ENCODE data around the gene CAMTA1.

The CAMTA1 gene

DNA sequence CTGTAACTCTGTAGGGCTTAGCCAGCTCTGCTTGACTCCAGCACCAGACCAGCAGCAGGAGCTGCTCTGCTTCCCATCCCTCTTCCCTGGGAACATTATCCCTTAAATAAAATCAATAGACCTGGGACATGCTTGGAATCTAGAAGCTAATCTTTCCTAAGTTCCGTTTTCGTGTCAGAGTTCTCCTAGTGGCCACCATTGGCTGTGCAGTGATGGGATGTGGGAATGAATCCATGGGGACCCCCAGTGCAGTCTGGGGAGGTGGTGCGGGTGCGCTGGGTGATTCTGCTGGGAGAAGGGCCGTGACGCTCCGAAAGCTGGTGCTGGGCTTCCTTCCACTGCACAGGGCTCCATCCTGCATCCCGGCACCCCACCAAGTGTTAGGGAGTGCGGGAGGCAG lies 202.7 kb downstream of the CAMTA1 start:
- no peak for DNase-seq

DNA sequence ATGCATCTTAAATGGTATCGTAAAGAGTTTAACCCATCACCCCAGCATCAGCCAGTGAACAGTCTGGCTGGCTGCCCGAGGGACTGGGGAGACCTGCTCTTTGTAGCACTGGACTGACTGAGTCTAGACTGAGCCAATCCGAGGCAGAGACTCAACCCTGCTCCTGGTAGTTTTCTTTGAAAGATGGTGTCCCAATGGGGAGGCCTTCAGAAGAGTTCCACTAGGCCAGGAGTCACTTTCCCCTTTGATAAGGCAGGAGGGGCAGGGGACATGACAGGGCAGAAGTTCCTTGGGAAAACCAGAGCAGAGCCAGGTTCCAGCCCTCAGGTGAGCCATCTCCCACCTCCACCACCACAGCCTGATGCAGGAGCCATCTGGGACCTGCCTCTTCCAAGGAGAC lies 203.5 kb downstream of the CAMTA1 start:
- no peak for DNase-seq

DNA sequence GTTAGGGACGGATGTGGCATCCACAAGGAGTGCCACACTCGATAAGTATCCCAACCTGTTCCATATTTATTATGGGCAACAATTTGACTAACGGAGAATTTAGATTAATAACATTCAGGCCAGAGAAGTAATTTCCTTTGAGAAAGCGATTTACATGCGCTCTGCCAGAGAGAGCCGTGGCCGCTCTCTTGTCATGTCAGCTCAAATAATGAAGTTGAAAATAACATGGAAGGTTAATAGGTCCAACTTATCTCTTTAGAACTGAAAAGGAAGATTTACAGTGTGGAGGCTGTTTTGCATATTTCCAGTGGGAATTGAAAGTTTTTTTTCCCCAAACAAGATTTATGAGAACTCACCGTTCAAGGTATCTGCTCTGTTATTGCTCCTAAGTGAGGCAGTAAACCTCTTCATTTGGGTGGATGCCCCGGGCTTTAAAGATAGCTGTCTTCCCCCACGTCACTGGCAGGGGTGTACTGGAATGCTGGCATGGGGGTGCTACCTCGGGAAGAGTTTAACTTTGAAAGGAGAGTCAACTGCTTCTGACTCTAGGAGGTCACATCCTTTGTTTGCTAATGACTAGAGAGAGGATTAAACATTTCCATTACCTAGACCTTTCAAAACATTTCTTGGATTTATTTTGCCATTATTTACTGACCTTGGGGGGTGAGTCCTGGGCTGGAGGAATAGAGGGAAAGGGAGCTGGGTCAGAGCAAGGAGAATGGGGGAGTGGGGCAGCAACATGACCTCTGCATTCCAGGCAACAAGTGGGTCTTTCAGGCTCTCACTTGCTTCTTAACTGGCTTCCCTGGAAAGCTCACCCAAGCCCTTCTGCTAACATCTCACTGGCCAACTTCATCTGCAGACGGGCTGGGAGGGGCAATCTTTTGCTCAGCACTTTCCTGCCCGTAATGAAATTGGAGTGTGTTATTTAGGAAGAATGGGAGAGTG lies 204.2 kb downstream of the CAMTA1 start:
- DNase-seq, result no peak

DNA sequence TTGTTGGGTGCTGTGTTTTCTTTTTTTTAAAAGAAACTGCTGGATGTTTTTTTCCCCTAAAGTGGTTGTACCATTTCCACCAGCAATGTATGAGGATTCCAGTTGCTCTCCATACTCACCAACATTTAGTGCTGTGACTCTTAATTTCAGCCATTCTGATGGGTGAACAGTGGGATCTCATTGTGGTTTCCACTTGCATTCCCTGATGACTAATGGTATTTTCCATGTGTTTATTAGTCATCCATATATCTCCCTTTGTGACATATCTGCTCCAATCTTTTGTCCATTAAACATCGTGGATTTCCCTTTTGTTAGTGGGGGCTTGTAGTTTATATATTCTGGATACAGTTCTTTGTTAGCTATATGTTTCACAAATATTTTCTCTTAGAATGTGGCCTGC lies 206.0 kb downstream of the CAMTA1 start:
- DNase-seq, result no peak

DNA sequence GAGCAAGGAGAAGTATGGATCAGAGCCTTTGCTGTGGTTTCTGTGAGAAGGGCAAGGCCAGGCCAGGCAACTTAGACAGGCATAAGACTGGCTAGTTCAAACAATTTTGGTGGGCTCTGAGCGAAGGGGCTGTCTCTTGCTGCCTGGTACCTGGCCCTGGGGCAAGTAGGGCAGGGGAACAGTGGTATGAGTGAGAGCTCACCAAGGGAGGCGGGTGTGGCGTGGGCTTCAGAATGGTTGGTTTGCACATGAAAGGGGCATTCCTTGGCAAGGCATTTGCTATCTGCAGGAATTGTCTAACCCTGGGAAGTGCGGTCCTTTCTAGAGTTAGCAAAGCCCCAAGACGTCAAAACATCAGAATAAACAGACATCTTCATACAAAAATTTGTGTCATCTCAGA lies 210.5 kb downstream of the CAMTA1 start:
- no peak for DNase-seq

DNA sequence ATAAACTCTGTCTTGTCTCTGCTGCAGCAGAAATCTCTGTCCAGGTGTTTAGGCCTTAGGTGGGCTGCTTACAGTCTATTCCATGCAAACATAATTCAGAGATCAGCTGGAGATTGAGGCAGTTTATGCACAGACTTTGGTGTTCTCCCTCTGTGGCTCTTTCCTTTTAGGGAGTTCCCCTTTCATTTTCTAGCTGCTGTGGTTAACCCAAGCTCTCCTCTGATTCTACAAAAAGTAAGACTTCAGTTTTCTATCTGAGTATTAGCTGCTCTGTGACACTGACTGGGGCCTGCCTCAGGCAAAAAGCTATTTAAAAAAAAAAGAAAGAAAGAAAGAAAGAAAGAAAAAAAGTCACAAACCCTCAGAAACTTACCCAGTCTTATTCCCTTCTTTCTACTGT lies 211.1 kb downstream of the CAMTA1 start:
- no peak for DNase-seq

DNA sequence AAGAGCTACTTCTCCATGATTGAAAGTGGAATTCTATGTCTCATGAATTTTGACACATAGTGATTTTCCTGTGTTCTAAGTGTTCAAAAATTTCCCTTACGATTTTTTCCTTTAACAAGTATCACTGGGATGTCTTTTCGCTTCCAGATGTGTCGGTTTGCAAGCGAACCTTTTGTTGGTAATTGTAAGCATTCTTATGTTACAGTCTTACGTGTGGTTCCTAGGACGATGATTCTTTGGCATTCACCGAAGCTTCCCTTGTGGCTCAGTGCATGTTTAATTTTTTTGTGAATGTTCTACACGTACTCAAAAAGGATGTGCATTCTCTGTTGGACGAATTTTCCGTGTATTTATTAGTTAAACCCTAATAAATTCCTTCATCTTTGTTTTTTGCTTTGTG lies 211.6 kb downstream of the CAMTA1 start:
- no peak for DNase-seq

DNA sequence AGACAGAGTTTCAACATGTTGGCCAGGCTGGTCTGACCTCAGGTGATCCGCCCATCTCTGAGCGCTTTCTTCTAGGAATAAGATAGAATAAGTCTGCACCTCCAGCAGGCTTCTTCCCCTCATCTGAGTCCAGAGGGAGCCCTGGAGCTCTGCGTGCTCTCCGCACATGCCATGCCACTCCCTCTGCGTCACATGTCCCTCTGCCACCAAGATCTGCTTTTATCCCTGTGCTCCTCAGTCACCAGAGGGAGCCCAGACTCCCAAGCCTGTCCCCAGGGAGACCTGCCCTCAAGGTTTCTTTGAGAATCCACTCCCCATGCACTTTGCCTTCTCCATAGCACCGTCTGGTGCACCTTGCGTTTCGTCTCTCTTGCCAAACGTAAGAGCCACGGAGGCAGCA lies 213.0 kb downstream of the CAMTA1 start:
- DNase-seq, result no peak

DNA sequence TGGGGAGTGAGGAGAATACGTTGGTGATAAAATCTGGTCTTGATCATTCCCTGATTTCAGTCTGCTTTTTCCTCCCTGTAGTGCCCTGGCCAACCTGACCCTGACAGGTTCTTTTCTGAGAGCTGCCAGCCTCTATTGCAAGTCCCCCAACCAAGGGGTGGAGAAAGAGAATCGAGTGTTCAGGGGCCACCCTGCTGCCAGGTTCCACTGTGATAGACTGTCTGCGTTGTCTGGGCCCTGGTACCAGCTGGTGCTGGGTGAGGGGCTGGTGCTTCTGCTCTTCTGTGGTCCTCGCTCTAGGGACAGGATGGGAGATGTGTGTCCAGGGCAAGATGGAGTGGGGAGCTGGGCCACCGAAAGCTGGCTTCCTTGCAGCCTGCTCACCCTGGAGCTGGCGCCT lies 214.6 kb downstream of the CAMTA1 start:
- DNase-seq, result no peak

DNA sequence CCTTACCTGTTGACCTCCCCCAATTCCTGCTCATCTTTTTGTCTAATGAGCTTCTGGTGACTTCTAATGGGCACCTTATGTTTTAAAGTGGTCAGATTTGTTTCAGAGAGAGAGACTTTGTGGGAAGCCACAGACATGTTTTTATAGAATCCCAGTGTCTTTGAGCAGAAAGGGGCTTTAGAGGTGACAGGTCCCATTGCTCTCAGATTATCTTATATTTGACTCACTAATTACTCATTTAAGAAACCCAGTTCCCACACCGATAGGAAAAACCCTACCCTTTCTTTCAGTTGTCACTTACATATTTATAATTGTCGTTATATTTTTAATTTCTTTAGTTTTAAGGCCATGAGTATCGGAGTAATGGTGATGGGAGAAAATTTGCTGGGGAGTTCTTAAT lies 215.5 kb downstream of the CAMTA1 start:
- no peak for DNase-seq

DNA sequence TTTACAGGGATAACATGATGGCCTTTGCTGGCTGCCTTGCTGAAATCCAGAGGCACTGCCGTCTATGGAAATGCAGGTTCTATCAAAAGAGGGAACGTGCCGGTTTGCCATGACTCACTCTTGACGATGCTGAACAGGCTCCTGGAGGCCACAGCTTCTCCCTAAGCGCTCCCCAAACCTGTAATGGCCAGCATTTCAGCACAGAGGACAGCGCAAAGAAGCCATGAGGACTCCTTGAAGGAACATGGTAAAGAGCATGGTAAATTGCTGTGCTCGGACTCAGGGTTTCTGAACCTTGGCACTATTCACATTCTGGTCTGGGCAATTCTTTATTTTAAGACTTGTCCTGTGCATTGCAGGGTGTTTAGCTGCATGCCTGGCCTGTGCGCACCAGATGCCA lies 217.5 kb downstream of the CAMTA1 start:
- DNase-seq, result no peak

DNA sequence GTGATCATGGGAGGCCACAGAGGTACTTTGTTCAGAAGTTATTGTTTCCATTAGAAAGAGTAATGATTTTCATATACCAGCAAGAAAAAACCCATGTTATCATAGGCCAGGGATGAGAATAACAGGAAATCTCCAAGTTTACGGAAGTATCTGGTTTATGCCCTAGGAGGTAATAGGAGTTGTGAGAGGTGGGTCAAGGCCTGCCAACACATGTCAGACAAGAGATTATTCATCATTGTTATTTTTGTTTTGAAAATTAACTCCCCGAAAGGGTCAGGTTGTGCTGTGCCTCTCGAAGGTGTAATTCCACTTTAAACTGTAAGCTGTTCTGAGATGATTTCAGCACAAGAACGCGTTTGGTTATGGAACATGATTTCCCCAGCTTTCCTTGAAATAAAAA lies 218.4 kb downstream of the CAMTA1 start:
- DNase-seq, result no peak

DNA sequence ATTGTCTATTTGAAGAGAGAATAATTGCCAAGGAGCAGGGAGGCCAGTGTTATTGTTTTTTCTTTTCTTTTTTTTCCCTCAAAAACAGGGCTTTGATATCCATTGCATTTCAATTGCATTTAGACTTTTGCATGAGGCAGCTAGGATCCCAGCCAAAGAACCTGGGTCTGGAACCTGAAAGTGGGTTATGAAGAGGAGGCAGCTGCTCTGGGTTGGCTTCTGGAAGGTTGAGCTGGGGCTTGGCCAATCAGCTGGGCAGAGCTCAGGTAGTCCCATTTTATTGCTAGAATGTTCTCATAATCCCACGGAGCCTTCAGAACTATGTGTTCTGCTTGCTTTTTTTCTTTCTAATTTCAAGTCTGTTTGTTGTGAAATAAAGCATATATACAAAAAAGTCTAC lies 218.9 kb downstream of the CAMTA1 start:
- no peak for DNase-seq

DNA sequence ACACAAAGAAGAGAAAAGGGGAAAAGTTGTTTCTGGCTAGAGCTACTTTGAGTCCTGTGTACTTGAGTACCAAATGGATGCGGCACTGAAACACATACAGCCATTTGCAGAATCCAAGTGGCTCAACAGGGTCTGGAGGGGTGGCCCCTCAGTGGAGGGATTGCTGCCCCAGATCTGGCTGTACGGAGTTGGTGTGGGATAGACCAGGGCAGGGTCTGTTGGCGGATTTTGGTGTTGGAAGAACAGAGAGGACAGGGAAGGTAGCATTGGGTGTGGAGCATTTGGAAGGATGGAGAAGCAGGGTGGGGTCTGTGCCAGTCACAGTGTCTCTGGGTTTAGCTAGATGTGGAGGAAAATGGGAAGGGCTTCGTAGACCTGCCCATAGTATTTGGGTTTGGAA lies 220.5 kb downstream of the CAMTA1 start:
- DNase-seq, result no peak

DNA sequence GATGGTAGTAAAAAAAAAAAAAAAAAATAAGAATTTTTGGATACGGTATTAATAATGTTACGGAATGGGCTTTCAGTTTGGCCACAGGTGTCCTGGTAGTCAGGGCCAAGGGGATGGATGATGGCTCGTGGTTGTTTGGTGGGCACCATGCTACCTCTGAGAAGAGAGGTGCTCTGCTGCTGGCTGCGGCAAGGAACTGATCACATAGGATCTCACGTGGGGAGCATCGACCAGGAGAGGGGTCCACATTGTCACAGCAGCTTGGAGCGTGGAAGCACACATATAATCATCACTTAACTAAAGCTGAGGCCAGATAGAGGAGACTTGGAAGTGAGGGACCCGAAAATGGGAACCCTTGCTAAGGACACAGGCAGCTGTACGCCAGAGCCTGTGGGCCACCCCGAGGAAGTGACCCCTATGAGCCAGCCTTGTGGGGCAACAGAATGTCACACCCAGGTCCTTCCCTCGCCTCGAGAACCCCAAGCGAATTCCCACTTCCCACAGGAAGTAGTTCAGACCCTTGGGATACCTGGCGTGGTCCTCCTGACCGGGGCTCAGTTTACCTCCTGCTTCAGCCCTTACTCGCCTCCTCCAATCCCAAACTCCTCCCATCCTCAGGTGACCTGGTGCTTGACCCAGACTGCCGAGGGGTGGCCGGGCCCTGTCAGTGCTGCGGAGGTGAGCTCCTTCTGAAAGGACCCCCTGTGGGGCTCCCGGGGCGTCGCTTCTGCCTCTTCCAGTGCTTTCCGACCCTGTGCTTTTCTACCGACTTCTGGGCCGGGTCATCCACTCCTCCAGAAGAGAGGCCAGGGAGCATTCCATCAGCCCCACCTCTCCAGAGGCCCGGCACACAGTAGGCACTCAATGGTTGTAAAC lies 222.0 kb downstream of the CAMTA1 start:
- DNase-seq, result no peak

DNA sequence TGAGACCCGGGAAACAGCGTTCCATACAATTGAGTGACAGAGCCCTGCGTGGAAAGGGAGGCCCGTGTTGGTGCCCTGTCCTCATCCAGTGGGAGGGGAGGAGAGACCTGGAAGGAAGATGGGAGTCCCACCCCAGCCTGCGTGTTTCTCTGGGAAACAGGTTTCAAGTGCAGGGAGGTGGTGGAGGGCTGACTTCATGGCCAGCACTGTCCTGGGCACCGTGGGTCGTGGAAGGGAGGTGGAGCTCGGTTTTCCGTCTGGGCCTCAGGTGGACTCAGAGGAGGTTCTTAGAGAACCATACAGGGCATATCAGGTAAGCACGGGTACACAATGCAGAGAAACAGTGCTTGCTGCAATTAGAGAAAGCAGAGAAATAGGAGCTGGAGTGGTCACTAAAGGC lies 222.6 kb downstream of the CAMTA1 start:
- DNase-seq, result no peak

DNA sequence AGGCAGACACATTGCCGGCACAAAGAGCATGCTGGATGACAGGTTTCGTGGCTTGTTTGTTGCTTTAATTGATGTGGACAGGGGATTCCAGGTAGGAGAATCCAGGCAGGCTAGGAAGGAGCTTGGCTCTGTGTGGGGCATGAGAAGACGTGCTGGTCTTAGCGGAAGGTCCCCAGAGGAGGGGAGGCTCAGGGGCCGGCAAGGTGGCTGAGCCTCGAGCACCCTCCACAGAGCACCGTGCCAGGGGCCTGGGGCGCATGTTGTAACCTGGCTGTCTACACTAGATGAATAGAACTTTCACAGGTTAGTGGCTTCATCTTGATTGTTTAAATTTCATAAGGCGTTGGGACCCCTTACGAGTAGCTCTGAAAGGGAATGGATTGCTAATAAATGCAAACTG lies 223.1 kb downstream of the CAMTA1 start:
- no peak for DNase-seq

DNA sequence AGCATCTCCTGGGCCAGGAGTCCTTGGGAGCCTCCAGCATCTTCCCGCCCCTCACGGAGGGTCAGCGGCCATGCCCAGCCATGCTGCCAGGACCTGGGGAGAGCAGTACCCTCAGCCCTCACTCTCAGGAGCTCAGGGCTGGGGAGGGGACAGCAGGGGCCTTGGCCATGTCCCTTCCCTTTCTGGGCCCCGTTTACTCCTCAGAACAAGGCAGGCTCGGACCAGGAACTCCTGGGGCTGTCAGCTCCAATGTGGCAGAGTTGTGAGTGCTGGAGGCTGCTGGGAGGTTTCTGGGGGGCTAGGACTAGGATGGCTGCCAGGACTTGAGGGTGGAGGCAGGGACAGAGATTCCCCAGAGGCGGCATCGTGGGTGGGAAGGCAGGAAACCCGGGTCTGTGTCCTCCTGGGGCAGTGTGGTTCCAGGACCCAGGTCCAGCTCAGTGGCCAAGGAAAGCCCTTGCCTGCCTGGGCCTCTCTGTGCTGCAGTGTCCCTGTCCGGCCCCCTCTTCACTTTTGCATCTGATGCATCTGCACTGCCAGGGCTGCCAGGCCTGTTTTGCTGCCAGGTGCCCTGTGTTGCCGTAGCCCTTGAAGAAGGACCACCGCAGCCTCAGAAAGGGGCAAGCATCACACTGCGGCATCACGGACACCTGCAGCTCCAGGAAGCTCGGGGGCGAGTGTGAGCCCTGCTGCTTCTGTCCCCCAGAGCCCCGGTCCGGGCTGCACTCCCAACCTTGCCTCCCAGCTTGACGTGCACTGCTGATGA lies 223.9 kb downstream of the CAMTA1 start:
- DNase-seq, result no peak

DNA sequence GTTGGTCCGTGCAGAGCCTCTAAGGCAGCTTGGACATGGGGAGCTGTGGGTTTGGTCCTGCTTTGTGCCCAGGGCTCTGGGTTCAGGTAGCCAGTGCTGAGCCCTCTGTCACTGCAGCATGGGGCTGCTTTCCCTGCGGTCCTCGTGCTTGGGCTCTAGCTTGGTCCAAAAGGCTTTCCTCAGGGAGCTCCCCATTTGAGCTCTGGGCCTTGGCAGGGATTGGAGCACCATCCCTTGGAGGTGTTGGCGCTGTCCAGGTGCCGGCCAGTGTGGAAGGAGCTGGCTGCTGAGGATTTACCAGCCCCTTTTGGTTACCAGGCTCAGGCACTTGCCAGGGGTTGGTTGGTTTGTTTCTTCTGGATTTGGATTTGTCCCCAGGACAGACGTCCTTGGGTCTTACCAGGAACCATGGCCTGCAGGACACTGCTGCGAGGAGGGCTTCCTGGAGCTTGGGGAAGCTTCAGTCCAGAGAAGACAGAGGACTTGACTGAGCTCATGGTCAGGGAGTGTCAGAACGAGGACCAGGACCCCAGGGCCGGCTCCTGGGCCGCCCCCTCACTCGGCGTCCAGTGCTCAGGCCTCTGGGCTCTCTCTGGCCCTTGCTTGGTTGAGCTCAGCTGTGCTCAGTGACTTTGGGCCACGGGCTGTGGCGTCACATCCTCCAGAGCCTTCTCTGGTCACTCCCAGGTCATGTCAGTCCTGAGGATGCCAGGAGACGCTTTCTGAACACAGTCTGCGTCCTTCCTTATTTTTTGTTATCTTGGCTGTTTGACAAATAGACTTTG lies 224.7 kb downstream of the CAMTA1 start:
- DNase-seq, result no peak

DNA sequence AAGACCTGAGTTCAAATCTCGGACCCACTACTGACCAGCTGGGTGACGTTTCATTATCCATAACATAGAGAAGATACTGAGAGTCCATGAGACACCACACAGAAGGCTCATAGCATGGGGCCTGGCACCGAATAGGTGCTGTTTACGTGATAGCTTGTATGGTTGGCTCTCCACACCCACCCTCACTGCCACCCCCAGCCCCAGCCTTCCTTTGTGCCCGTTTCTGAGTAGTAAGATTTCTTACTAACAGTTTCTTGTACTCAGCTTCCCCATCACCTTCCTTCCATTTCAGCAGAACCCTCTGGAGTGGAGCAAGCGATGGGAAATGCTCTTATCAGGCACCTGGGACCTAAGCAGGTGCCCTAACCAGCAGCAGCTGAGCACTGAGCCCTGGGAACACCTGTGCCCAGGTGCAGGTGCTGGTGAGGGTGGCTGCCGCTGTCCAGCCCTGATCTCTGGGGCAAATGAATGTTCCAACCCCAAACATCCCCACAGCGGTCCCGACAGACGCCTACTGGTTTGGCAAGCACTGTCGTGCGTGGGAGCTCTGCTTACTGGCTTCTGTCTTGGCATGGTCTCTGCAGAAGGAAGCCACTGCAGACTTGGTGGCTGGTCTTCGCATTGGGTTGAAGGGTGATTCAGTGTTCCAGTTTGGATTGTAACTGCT lies 225.4 kb downstream of the CAMTA1 start:
- no peak for DNase-seq

DNA sequence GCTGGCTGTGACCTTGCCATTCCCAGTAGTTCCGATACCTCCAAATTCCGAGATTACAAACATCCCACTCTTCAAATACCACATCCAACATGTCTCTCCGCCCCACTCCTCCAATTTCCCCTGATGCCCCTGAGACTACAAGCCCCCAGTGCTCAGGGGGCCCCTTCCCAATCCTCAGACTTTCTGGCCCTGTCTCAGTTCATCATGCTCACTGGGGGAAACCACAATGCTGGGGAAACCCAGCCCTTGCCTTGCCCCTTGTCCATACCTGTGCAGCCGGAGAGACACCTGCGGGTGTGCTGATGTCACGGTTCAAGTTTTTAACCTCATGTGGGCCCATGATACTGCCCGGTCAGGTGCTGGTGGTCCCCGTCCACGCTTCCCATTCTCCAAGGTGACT lies 226.6 kb downstream of the CAMTA1 start:
- no peak for DNase-seq

DNA sequence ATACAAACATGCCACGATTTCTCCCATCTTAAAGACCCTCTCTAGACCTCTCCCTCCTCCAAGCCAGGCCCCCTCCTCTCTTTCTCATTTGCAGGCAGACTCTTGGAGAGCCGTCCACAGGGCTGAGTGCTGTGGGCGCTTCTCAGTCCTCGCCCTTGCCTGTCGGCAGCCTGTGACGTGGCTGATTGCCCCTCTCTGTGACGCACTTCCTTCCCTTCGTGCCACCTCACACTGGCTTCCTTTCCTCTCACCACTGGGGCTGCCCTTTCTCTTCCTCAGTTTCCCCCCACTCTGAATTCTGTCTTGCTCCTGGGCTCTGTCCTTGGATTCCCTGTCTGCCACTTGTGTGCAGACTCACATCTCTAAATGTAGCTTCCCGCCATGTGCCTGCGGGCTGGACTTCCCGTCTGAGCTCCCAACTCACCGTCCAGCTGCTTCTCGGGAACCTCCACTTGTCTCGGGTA lies 227.2 kb downstream of the CAMTA1 start:
- no peak for DNase-seq

Measured in NCI-H1048 (cell line).